Transverse colon (tissue), 4 donors: Measurements from ENCODE around the gene MEF2D. TPM values are rescaled to one million over a fixed set of nuclear protein-coding genes. Genes with fewer than 3 reads are reported as not detected.

Source experiments
- DNase-seq: peaks from one replicate; pipeline ENCODE4 v3.0.0-alpha.2; 2019
- H3K27ac ChIP-seq, 4 donors: fragments of 200-600 bp; sonication (generic); 2 replicates each; pipeline ENCODE4 v1.5.1; 2016 to 2018; ENCODE audit warnings: inconsistent platforms in 4 of 4
- H3K27me3 ChIP-seq: fragments of 200-600 bp; sonication (generic); 2 replicates; pipeline ENCODE4 v1.5.1; 2017; ENCODE audit warnings: inconsistent platforms
- H3K36me3 ChIP-seq, 4 donors: fragments of 200-600 bp; sonication (generic); 2 replicates each; pipeline ENCODE4 v1.5.1; 2017 to 2019; ENCODE audit warnings: inconsistent platforms in 4 of 4
- H3K4me1 ChIP-seq, 4 donors: fragments of 200-600 bp; sonication (generic); 2 replicates each; pipeline ENCODE4 v1.5.1; 2017 to 2020; ENCODE audit warnings: inconsistent platforms in 4 of 4
- H3K4me3 ChIP-seq, 4 donors: fragments of 200-600 bp; sonication (generic); 1 replicate in 1 of 4; 2 replicates in 3 of 4; pipeline versions ENCODE4 v1.5.1 to v1.6.1; 2017 to 2019; ENCODE audit warnings: inconsistent platforms in 4 of 4
- H3K9me3 ChIP-seq, 2 donors: fragments of 200-600 bp; sonication (generic); 2 replicates each; pipeline ENCODE4 v1.5.1; 2017 to 2019; ENCODE audit warnings: inconsistent platforms in 2 of 2
- CTCF ChIP-seq, 5 experiments: fragments of 200-600 bp in 3 of 5; fragments of 450-650 bp in 2 of 5; sonication (generic) in 3 of 5; IDR thresholded peaks; 1 replicate in 2 of 5; 2 replicates in 3 of 5; pipeline ENCODE4 v1.5.1; 2016 to 2017; ENCODE audit warnings: antibody characterized with exemption in 5 of 5, inconsistent platforms in 3 of 5, mild to moderate bottlenecking in 2 of 5, moderate library complexity in 1 of 5
- EP300 ChIP-seq: sonication (generic); formaldehyde crosslinking; IDR thresholded peaks from one replicate; pipeline ENCODE4 v1.6.1; 2017; ENCODE audit warnings: antibody characterized with exemption, low read depth
- POLR2A ChIP-seq: fragments of 450-650 bp; IDR thresholded peaks from one replicate; pipeline ENCODE4 v1.6.1; 2016; ENCODE audit warnings: antibody characterized with exemption, mild to moderate bottlenecking, moderate library complexity
- POLR2AphosphoS5 ChIP-seq, 3 donors: sonication (generic); formaldehyde crosslinking; IDR thresholded peaks; one replicate each; pipeline ENCODE4 v1.6.1; 2016; ENCODE audit warnings: antibody characterized with exemption in 3 of 3
- WGBS, 2 donors: methylation state at CpG; one replicate each; pipeline ENCODE4 v1.1.5; 2018; ENCODE audit warnings: low coverage in 1 of 2; 5-methylcytosine and 5-hydroxymethylcytosine counted together
- in situ Hi-C, 4 donors: fragments of 200-750 bp; cut with MboI; loops; one replicate each; pipeline versions ENCODE4 v1.15.0 to v1.15.1; 2017; ENCODE audit warnings: low sequenced_read_pairs in 3 of 4, low pct_ligation_motif_present in 1 of 4, low pct_unique_long_range_greater_than_20kb in 1 of 4
- intact Hi-C: fragments of 100-400 bp; cut with DNase I; formaldehyde crosslinking; loops from one replicate; pipeline ENCODE4 v1.15.1; 2023; ENCODE audit warnings: low total_unique reads
- total RNA-seq, 4 donors: library from RNA; depleted of rRNA; stranded (reverse); fragments of >200 nt; gene quantifications; one replicate each; pipeline ENCODE4 v1.1.0, GENCODE V29; 2016

MEF2D gene
- total RNA-seq, 4 donors from 2014 or later = 26.1 to 200 (median 85.7) TPM

- H3K4me1 ChIP-seq = peaks cover 61 to 84% (median 66%) of the 10 kb centered on the region in 4 donors
- in situ Hi-C loops = no loop called here
- H3K9me3 ChIP-seq = no peaks in the 10 kb centered on the region
- no peaks in the 10 kb centered on the region for H3K36me3 ChIP-seq
- 92% methylated on average over 2 of the region's 2 CpGs; no CpG with 5 or more reads in 1 of the 2 donors for WGBS, 2 donors
- H3K4me3 ChIP-seq = no peak overlapping the region
- intact Hi-C loops = no loop called here
- DNase-seq = peak; percentile 3
- TF ChIP-seq CTCF (IDR thresholded peaks at IDR 0.05) (no peak), EP300 (no peak), POLR2AphosphoS5 (IDR thresholded peaks at IDR 0.05) (no peak), POLR2A (no peak)
- H3K27me3 ChIP-seq = no peaks in the 10 kb centered on the region
- H3K27ac ChIP-seq = peak overlapping the region; percentile 99 to 100 (median 100)
These were observed 5.9 kb upstream of the MEF2D start for GRCh38 chr1:156506450-156506849.

GRCh38 chr1:156505679-156506298 is 5.2 kb upstream of the MEF2D start:
- H3K36me3 ChIP-seq = no peaks in the 10 kb centered on the region
- 81 to 82% methylated on average over 9 to 21 of the region's 21 CpGs for WGBS, 2 donors
- in situ Hi-C loops = no loop called here
- H3K4me1 ChIP-seq = peaks cover 61 to 81% (median 67%) of the 10 kb centered on the region in 4 donors
- H3K27ac ChIP-seq = peak overlapping the region; percentile 99 to 100 (median 100)
- no peaks in the 10 kb centered on the region for H3K27me3 ChIP-seq
- DNase-seq = peak; percentile 14
- intact Hi-C loops = loop anchor here (2.0 kb wide), 1 partner anchor 49 kb away; no protein-coding TSS in a partner anchor
- peak overlapping the region in 1 of 4 donors; percentile 32 for H3K4me3 ChIP-seq
- no peaks in the 10 kb centered on the region for H3K9me3 ChIP-seq
- no peak for TF ChIP-seq CTCF (IDR thresholded peaks at IDR 0.05)
- TF ChIP-seq POLR2A = no peak
- no peak for TF ChIP-seq POLR2AphosphoS5 (IDR thresholded peaks at IDR 0.05)
- TF ChIP-seq EP300 = no peak

- intact Hi-C loops = loop anchor here (2.0 kb wide), 1 partner anchor 48 kb away; no protein-coding TSS in a partner anchor
- H3K27ac ChIP-seq = peak overlapping the region; percentile 99 to 100 (median 100)
- H3K4me3 ChIP-seq = peak overlapping the region in 3 of 4 donors; percentile 7 to 32 (median 19)
- 5% methylated on average over 44 of the region's 45 CpGs; no CpG with 5 or more reads in 1 of the 2 donors for WGBS, 2 donors
- peaks cover 57 to 75% (median 61%) of the 10 kb centered on the region in 4 donors for H3K4me1 ChIP-seq
- in situ Hi-C loops = loop anchor here in 1 of 4 donors (5.0 kb wide), 1 partner anchor 48 kb away; no protein-coding TSS in a partner anchor
- peak; percentile 85 to 92 (median 86) for TF ChIP-seq POLR2AphosphoS5 (IDR thresholded peaks at IDR 0.05)
- peak; percentile 56 for TF ChIP-seq POLR2A
- no peak for TF ChIP-seq CTCF (IDR thresholded peaks at IDR 0.05)
- peak; percentile 96 for TF ChIP-seq EP300
- H3K9me3 ChIP-seq = no peaks in the 10 kb centered on the region
- peak; percentile 100 for DNase-seq
- H3K27me3 ChIP-seq = no peaks in the 10 kb centered on the region
- H3K36me3 ChIP-seq = no peaks in the 10 kb centered on the region
These were observed 4.5 kb upstream of the MEF2D start for GRCh38 chr1:156504821-156505678.

GRCh38 chr1:156504438-156504813 is 3.9 kb upstream of the MEF2D start:
- in situ Hi-C loops = loop anchor here in 1 of 4 donors (5.0 kb wide), 1 partner anchor 47 kb away; no protein-coding TSS in a partner anchor
- Histone ChIP-seq H3K27me3 (no peaks in the 10 kb centered on the region), H3K9me3 (no peaks in the 10 kb centered on the region), H3K4me1 (peaks cover 51 to 69% (median 57%) of the 10 kb centered on the region in 4 donors), H3K36me3 (no peaks in the 10 kb centered on the region), H3K4me3 (peak overlapping the region in 3 of 4 donors; percentile 7 to 32 (median 19)), H3K27ac (peak overlapping the region; percentile 99 to 100 (median 100))
- WGBS, 2 donors = 25% methylated on average over 5 of the region's 5 CpGs; no CpG with 5 or more reads in 1 of the 2 donors
- no peak for DNase-seq
- intact Hi-C loops = loop anchor here (2.0 kb wide), 1 partner anchor 48 kb away; no protein-coding TSS in a partner anchor
- no peak for TF ChIP-seq POLR2AphosphoS5 (IDR thresholded peaks at IDR 0.05)
- TF ChIP-seq EP300 = no peak
- TF ChIP-seq CTCF (IDR thresholded peaks at IDR 0.05) = no peak
- TF ChIP-seq POLR2A = no peak
